Stimulated activated CD4-positive, alpha-beta T cell treated with anti-CD3 and anti-CD28 coated beads, Interleukin-15, amount 100 ng/mL, for 24 hours (primary cell): Measurements from ENCODE around the gene HOXA13.
A peak's percentile ranks its signal among the peaks of the same experiment; 100 is the strongest.

Experiments used
- DNase-seq: peaks from one replicate; pipeline ENCODE4 v3.0.0-alpha.2; 2020

Gene HOXA13

DNA sequence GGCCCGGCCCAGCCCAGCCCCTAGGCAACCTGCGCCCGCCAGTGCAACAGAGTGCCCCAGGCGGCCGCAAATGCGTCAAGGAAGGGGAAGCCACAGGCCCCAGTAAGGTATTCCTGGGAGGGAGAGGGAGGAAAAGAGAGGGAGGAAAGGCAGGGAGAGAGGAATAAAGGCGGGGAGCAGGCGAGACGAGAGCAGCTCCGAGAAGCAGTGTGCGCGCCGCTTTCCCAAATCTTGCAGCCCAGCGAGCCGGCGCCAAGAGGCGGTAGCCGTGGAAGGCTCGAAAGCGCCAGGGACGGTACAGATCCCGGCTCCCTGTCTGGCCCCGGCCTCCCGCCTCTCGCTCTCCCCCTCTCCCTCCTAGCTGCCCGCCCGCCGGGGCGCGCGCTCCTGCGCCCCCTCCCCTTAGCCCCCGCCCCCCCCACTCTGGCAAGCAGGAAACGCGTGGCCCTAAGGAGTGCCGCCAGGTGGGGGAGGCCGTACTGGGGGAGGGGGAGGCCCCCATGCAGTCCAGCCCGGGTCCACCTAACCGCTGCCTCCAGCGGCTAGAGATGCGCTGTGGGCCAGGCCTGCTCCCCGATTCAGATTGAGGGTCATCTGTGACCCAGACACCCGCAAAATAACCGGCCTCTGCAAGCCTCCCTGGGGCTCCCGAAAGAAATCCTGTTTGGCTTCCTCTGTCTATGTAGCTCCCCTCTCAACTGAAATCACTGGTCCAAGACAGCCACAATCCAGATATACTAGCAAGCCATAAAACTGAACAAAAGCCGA is 30.0 kb downstream of the HOXA13 start:
- no peak for DNase-seq

DNA sequence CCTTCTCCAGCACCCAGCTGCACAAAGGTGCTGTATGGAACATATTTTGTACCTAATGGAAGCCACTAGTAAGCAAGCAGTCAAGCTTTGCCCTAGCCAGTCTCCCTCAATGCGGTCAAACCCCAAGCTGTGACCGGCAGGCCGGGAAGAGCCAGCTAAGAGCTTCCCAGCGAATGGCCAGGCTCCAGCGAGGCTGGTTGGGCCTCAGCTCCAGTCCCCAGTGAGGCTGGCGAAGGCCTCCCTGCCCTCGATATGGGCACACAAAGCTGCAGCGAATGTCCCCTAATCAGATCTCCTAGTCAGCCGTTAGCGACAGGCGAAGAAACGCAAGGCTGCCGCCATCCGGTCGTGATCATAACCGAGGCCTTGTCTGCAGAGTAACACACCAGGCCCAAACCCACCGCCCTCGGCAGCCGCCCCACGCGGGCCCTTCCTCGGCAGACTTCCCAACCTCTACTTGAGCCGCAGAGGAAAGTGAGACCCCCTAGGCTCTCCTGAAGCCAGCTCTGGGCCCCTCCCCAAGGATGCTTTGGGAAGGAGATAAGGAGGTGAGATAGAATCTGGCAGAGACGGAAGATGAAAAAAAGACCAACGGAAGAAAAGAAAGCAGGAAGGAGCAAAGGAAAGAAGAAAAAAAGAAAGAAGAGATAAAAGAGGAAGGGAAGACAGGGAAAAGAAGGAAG is 31.5 kb downstream of the HOXA13 start:
- DNase-seq, result peak; percentile 56

DNA sequence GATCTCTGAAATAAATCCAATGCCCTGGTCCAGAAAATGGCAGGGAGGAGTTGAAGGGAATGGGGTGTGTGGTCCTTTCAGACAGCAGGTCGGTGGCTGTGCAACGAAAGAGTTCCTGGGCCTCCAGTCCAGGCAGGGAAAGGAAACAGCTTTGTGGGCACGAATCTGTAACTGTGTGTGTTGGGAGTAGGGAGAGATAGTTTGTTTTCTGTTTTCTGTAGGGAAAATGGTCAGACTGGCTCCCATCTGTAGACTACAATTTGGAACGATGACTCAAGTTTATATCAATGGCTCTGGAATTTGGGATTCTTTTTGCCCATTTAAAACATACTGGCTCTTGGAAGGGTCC is 32.0 kb downstream of the HOXA13 start:
- no peak for DNase-seq

DNA sequence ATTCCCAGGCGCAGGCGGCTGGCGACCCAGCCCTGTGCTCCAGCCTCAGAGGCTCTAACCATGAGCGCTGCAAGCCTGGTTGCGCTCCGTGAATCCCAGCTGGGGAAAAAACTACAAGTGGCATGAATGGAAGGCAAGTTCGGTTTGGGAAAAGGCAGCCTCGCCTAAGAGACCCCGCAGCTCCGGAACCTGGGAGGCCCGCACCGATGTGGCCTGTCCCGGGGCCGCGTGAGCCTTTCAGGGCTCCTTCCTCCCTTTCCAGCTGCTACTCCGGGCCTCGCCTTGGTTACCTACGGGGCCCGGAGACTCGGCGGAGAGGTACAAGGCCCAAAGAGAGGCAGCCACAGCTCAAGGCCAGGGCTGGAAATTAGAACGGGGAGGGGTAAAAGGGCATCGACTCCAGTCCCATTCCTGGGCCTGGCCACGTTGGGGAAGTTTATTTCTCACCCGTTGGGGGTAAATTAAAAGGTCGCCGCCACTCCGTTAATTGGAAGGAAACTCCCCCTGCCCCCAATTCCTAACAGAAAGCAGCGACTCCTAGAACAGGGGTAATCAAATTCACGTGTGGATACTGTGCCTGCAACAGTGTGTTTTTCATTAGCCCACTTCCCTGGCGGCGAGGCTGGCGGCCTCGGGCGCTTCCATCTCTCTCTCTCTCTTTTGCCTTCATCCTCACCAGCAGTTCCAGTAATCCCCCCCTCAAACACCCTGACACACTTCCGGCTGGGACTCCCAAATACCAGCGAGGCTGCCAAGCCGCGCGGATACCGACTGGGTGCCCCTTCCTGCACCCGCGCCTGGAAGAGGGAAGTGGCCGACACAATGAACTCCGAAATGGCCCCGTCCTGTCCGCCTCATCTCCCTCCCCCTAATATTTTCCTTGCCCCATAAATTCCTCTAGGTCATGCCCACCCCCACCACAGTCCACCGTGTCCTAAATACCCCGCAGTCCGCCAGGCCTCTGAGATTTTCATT is 33.1 kb downstream of the HOXA13 start:
- DNase-seq, result no peak

DNA sequence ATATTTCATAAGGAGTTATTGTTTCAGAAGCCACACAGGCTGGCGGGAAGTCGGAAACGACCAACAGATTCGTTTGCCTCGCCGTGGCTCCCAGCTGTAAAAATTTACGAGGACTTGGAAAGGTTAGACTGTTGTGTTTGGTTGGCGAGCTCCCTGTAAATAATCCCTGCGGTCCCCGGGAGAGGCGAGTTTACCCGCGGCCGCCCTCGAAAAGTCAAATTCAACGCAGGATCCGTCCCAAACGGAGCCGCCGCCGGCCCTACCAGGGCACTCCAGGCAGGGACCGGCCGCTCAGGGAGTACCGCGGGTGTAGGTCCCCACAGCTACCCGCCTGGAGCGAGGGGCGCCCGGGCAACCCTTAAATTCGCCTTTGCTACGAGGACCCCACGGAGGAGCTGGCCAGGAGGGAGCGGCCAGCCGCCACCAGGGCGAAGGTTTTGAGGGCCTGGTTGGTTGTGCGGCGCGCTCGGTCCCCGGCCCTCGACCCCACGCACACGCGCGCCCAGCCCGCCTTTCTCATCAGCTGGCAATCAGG is 33.8 kb downstream of the HOXA13 start:
- DNase-seq, result no peak

DNA sequence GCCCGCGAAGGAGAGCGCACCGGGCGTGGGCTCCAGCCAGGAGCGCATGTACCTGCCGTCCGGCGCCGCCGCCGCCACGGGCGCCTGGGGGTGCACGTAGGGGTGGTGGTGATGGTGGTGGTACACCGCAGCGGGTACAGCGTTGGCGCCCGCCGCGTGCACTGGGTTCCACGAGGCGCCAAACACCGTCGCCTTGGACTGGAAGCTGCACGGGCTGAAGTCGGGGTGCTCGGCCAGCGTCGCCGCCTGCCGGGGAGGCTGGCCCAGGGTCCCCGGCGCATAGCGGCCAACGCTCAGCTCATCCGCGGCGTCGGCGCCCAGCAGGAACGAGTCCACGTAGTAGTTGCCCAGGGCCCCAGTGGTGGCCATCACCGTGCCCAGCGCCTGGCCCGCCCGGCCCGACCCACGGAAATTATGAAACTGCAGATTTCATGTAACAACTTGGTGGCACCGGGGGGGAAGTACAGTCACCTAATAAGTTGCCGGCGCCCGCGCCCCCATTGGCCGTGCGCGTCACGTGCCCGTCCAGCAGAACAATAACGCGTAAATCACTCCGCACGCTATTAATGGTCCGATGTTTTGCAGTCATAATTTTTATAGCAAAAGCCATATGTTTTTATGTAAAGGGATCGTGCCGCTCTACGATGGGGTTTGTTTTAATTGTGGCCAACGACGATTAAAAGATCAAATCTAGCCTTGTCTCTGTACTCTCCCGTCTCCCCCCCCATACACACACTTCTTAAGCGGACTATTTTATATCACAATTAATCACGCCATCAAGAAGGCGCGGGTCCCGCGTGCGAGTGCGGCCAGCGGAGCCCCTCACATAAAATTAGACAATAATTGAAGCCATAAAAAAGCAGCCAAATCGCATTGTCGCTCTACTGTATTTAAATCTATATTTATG is 34.5 kb downstream of the HOXA13 start, which contains the start of gene HOXA9:
TSS of gene HOXA9 (minus strand) at position 449 of the 907 bp plus-strand sequence. CDS start at position 369, 80 bp downstream.
- DNase-seq, result no peak

DNA sequence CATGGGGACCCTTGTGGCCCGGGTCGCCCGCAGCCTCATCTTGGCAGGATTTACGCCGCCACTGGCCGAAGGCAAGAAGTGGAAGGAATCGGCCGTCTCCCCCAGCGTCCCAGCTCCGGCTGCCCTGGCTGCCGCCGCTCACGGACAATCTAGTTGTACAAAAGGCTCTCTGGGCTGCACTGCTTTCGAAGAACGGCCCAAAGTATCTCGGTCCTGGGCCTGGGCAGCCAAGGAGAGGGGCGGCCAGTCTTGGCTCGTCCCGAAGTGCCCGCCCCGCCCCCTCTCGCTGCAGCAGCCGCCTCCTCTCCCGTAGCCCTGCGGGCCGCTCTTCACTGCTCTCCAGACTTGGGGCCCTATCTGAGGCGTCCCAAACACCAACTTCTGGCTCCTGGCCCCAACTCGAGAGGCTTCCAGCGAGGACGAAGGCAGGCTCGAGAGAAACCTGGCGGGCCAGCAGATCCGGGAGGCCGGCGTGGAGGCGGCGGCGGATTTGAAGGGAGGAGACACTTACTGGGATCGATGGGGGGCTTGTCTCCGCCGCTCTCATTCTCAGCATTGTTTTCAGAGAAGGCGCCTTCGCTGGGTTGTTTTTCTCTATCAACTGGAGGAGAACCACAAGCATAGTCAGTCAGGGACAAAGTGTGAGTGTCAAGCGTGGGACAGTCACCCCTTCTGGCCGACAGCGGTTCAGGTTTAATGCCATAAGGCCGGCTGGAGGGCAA is 35.4 kb downstream of the HOXA13 start:
- no peak for DNase-seq

DNA sequence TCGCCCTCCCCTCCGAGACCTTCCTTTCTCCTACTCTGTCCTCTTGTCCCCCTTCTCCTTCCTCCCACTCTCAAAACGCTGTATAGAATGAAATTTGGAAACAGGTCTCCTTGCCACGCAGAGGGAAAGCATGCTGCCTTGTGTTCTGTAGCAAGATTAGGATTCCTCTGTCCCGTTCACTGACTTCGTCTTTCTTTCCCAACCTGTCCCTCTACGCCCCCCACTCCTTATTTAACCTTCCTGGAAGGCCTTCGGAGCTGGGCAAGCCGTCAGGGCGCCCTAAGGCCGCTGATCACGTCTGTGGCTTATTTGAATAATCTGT is 35.9 kb downstream of the HOXA13 start:
- DNase-seq, result no peak

DNA sequence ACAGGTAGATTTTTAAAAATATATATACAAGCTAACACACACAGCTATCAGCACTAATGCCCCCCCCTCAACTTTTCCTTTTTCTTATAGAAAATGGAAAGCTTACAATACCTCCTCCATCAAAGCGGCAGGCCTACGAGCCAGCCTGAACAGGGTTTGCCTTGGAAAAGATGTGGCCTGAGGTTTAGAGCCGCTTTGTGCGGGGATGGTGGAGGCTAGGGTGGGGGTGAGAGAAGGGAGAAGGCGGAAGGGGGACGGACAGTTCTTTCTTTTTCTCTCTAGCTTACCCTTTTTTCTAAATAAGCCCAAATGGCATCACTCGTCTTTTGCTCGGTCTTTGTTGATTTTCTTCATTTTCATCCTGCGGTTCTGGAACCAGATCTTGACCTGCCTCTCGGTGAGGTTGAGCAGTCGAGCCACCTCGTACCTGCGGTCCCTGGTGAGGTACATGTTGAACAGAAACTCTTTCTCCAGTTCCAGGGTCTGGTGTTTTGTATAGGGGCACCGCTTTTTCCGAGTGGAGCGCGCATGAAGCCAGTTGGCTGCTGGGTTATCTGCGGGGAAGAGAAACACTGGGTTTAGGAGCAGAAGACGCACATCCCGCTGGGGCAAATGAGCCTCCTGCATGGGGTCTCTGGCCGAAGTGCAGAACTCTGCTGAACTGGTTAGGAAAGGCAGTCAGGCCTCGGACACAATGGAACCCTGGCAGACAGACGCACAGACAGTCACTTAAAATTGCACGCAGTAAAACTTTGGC is 36.4 kb downstream of the HOXA13 start:
- no peak for DNase-seq

DNA sequence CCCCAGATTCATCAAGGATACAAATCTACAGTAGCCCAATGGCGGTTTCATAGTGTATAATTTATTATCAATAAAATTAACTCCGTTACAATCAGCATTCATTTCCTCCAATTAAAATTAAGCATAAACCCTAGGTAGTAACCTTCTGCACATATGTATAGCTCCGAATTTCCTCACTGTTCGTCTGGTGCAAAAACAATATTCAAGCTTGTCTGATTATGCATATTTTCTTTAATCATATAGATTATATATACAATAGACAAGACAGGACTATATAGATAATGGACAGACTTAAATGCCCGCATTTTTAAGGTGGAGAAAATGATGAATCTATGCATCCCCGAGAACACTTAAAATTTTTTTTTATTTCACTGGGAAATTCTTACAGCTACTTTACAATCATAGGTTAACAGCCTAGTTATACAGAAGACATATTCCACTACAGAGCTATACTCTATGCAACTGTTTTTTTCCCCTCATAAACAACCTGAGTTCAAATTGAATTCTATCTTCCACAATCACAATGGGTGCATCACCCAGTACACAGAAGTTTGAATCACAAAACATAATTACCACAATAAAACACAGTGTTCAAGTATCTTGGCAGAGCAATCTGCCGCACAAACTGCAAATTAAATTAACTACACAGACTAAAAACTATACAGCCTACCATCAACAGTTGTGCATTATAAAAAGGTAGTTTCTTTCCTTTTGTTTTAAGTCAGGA is 37.2 kb downstream of the HOXA13 start:
- no peak for DNase-seq

DNA sequence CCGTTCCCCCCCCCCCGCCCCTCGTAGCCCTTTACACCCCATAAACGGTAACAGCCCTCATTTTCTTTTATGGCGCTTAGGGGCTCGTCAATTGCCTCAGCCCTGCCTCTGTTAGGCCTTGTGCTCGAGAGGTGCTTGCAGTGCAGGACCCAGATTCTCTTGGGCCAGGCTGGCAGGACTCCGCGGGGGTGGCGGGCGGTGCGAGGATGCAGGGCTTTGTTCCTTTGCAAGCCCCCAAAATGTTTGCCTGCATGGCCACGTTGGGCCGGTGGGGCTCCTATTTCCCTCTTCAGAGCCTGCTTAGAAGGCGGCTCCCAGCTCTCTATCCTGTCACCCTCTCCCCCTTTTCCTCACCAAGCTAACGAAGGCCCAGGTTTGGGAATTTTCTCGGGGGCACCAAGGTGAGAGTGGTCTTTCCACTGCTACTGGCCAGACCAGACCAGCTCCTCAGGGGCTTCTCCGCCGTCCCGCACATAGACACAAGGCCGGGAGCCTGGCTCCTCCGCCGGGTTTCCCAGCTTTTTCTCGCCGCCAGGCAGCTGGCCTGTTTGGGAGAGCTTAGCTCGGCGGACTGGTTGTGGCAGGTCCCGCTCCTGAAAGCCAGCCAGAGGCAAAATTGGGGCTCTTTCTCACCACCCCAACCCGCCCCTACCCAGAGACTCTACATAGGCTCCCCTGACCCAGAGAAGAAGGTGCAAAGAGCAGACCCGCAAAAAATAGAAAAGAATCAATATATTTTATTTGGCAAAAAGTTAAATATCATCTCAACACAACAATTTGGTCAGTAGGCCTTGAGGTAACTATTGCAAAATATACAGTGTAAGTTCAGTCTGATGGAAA is 38.0 kb downstream of the HOXA13 start:
- DNase-seq, result no peak

DNA sequence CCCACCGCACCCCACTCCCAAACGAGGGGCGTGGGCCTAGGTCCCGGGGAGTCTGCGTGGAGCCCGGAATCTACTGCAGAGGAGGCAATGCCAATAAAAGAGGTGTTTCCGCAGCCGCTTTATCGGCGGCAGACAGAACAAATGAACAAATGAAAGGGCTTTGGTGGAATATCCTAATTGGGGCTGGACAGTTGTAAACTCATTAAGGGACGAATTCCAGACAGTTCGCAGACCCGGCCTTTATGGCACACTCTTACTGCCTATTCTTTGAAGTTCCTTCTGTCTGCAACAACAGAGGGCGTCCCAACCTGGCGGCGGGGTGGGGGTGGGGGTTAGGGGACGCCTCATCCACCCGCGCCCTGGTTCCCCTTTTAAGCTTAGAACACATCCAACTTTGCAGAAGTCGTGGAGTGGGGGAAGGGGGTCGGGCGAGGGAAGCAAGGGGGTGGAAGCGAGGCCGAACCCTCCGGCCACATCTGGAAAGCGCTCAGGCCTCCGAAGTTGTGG is 38.6 kb downstream of the HOXA13 start:
- DNase-seq, result no peak

DNA sequence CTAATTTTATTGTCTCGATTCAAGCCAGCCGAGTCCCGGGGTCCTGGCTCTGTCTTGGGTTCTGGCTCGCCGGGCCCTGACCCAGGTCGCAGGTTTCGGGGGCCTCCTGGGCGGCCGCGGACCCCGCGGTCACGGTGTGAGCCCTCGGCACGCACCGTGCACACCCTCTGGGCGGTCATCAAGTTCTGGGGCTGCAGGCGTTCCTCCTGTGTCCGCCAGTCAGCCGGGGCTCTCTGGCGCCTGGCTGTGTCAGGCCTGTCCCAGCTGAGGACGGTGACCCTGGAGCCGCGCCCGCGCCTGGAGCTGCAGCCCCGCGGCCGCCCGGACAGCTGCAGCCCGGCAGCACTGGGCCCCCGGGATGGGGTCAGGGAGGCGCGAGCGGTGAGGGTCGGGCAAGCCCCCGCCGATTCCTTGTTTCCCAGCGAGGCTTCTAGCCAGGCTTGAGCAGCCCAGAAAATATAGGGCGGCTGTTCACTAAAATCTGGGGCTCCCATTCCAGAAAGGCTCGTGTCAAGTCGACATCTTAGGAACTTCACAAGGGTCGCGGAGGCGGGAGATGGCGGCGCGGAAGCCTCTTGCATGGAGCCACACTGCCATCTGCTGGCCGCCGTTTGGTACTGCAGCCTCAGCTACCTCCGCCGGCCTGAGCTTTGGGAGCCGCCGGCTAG is 39.2 kb downstream of the HOXA13 start:
- peak; percentile 88 for DNase-seq

DNA sequence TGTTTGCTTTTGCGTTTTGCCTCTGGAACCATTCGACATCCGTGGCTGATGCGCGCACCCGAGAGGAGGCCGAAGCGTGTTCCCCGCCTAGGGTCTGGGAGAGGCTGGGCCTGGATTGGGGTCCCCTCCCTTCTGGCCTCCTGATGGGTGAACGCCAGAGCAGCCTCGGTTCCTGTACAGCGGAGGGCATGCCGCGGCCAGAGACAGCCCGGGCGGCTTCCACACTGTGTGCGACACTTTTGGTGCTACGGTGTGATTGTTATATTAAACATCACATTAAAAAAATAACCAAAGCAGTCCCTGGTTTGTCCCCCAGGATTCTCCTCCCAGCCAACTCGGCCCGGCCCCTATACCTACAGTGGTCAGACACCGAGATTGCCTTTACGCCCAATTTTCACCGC is 39.7 kb downstream of the HOXA13 start:
- DNase-seq, result no peak

DNA sequence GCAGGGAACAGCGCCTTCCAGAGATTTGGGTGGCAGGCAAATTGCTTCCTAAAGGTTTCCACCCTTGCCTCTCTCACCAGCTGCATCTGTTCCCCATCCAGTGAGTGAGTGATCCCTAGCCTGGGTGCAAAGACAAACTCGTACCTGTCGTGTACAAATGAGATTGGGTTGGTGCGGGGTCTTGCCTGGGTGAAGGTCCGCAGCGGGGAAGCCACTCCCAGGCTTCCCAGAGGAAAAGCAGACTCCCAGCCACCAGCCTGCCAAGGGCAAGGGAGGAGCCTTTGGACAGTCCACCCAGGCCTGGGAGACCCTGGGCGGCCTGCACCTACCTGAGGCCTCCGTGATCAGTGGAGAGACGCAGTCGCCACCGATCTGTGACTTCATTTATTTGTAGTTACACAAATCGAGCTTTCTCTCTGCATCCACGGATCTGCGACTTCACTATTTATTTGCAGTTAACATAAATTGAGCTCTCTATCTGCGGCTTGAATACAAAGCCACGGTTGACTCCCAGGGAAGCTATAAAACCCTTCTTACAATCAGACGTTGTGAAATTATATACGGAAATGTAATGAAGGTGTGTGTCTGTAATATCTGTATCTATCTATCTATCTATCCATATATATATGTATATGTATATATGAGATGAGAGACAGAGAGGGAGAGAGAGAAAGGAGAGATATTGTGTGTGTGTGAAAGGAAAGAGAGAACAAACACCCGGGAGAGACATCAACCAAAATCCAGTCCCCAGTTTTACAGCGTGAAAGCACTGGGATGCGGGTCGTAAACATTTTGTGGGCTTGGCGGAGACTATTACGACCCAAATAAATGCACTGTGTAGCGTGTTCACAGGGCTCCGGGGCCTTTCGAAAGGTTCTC is 40.4 kb downstream of the HOXA13 start:
- no peak for DNase-seq

DNA sequence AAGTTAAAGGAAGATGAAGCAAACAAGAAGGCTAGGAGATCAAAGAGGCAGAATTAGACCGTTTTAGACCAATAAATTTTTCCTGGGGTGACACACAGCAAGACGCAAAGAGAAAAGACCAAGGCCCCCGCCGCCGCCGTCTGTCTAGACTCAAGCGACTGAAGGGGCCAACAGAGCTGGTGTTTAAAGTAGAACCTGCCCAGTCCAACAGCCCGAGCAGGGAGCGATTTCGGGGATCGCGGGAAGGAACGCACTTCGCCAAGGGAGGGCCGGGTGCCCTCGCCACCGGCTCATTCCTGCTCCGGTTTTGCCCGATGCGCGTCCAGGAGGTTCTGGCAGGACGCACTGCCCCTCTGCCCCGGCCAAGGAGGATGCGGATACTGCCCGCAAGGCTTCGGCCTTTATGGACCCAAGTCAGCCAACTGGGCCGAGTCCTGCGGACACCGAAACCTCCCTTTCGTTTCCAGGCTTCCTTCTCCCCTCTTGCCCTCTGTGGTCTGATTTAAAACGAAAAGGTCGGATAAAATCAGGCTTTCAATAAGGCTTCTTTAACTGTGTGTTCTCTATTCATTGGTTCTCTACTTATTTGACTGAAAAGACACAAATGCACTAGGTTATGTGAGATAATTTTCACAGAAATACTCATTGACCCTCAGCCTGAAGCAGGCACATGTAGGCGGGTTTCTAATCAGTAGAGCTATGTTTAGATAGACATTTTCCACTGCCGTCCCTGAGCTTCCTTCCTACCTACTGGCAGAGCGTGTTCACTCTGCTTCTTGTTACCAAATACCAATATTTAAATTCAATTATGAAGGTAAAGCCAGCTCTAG is 41.2 kb downstream of the HOXA13 start:
- no peak for DNase-seq
